KOPT-K1 (cell line): Measurements from ENCODE around the gene ZMYND8.
"Not testable (repeated sequence)": the region's sequence is repeated elsewhere in the genome, so short reads cannot be mapped to it uniquely, and the experiment has no call there.

Source experiments
- H3K27ac ChIP-seq: fragments of 200-600 bp; sonication (generic); 2 replicates; pipeline ENCODE4 v1.5.1; 2016; ENCODE audit warnings: antibody characterized with exemption, mild to moderate bottlenecking, low read depth, low read length; ENCODE audit not compliant: poor library complexity, severe bottlenecking
- H3K36me3 ChIP-seq: fragments of 200-600 bp; sonication (generic); 2 replicates; pipeline ENCODE4 v1.5.1; 2017; ENCODE audit warnings: antibody characterized with exemption, mild to moderate bottlenecking, low read length, moderate library complexity; ENCODE audit not compliant: insufficient read depth
- H3K9me3 ChIP-seq: fragments of 200-600 bp; sonication (generic); 2 replicates; pipeline ENCODE4 v1.5.1; 2017; ENCODE audit warnings: antibody characterized with exemption, low read length, mild to moderate bottlenecking; ENCODE audit not compliant: insufficient read depth, poor library complexity, severe bottlenecking

ZMYND8 gene

DNA sequence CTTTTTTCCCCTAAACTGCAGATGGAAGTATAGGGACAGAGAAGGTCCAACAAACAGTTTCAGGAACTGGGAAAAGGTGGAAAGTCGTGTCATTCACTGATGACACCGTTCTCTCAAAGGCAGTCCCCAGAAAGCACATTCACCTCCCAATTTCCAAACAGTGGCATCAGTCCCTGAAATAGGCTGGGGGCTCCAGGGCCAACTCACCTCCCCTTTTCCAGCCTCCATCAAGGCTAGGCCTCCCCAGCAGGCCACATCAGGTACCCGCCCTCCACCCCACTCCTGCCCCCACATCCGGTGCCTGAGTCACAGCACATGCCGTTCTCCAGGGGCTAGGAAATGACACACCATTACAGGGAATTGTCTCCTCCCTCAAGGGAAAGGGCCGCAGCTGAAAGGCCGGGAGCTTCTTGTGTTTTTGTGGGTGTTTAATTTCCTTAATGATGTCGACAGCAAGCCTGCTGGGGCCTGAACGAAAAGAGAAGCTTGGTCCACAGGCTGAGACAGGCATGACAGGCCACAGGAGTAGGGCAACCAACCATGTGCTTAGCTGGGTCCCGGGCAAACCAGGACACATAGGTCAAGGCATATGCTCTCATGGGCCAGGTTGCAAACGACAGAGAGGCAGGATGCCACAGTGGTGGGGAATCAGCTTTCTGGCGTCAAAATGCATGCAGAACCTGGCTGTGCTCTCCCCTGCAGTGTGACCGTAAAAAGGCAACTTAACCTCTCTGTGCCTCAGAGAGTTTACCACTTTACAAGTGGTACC is 39.2 kb downstream of the ZMYND8 start:
- no peaks in the 10 kb centered on the region for H3K36me3 ChIP-seq
- no peak overlapping the region for H3K27ac ChIP-seq
- no peaks in the 10 kb centered on the region for H3K9me3 ChIP-seq

- Histone ChIP-seq H3K36me3 (no peaks in the 10 kb centered on the region), H3K9me3 (no peaks in the 10 kb centered on the region), H3K27ac (no peak overlapping the region)
Observed at GRCh38 chr20:47316776-47317126, 39.7 kb downstream of the ZMYND8 start.

DNA sequence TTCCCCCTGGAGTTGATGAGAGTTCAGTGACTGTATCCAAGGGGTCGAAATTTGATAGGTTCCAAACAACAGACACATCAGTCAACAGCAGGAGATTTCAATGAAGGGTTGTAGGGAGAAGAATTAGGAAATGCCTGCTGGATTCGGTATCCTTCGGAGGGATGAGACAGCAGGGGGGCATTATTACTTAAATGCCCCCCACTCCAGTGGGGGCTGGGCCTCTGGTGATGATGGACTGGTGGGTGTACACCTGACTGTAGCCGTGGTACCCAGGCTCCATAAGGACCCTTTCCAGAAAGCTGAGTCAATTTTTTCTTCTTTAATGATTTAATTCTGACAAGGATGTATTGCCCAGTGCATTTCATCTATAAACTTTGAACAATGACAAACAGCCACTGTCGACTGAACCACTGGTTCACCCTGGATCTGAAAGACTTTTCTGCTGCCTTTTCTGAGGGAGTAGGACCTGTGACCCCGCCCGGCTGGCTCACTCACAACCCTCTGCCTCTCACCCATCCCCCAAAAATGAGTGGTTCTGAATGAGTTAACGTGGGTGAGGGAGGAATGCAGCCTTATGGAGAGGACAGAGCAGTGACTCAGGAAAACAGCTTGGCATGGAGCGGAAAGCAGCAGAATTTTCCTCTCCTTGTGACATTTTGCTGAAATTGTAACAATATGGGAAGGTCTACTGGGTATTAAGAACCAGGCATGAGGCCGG is 41.0 kb downstream of the ZMYND8 start:
- no peaks in the 10 kb centered on the region for H3K36me3 ChIP-seq

GRCh38 chr20:47314647-47315338 is 41.7 kb downstream of the ZMYND8 start:
- Histone ChIP-seq H3K36me3 (0 out of 2 replicates have a peak, but pooled peaks cover 6% of the 10 kb centered on the region), H3K9me3 (no peaks in the 10 kb centered on the region), H3K27ac (no peak overlapping the region)

More for the DNA sequence above, 41.0 kb downstream of the ZMYND8 start:
- Histone ChIP-seq H3K9me3 (no peaks in the 10 kb centered on the region), H3K27ac (no peak overlapping the region)

DNA sequence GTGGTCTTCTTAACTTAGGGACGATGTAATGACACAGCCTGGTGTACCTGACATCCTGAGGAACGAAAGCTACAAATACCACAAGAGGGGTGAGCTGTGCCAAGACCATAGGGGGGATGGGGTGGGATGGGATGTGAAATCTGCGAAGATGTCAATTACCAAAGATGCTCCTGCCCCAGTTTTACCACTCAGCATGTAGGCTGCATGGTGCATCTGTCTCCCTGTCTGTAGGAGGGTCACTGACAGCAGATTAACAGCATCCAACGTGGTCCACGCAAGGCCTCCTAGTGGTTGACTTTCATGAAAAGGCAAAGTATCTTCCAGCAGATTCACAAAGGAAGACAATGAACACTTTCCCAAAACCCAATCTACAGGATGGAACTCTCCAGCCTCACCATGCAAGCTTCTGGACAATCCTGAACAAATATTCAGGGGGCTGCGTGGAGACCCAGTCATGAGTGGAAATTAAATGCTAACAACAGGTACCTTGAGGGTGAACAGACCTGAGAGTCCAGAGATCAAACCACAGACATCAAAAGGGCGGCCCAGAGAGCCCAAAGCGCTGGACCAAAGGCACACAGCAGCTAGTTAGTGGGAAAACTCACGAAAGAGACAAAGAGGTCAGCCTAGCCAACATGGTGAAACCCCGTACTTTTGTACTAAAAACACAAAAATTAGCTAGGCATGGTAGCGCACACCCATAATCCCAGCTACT is 44.4 kb downstream of the ZMYND8 start:
- Histone ChIP-seq H3K27ac (no peak overlapping the region), H3K36me3 (peaks cover 31% of the 10 kb centered on the region; the same call in 1 of the 2 replicates), H3K9me3 (no peaks in the 10 kb centered on the region)

- no peak overlapping the region for H3K27ac ChIP-seq
- no peaks in the 10 kb centered on the region for H3K9me3 ChIP-seq
- peaks cover 40% of the 10 kb centered on the region for H3K36me3 ChIP-seq
Observed at GRCh38 chr20:47311211-47311610, 45.3 kb downstream of the ZMYND8 start.

DNA sequence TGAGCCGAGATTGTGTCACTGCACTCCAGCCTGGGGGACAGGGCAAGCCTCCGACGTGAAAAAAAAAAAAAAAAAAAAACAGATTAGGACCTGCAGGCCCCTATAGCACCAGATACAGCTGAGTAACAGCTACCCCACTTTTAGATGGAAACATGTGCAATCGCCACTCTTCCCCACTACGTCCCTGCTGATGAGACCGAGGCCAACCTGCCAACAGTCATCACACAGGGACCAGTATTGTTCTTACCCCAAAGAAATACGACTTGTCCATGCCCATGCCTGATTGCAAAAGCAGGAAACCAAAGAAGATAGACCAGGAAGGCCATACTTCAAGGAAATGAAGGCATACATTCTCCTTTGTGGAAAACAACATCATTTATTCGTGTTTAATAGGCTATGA is 45.8 kb downstream of the ZMYND8 start:
- H3K27ac ChIP-seq = no peak overlapping the region
- peaks cover 45% of the 10 kb centered on the region for H3K36me3 ChIP-seq
- no peaks in the 10 kb centered on the region for H3K9me3 ChIP-seq

DNA sequence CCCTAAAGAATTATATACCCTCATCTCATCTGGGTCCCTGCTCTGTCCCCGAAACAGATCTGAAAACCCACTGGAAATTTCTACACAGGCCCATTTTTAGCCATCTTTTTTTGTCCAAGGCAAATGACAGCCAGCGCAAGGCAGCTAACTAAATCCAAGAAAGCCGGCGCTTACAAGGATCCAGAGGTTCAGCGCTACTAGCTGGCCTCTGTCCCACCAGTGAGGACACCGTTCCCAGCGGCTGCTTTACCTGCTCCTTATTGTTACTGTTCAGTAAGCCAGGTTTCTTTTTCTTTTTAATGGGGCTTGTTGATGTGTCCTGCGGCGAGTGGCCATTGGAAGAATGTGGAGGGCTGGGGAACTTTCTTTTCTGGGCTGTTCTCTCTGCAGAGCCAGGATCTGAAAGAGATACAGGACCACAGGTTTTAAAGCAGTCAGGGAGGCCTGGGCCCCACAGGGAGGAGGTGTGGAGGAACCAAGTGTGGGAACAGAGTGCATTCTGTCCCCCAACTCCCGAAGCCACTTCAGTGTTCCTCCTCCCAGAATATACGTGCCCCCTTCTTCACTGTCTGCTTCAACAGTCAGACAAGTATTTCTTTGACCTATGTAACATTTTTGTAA is 46.6 kb downstream of the ZMYND8 start:
- Histone ChIP-seq H3K27ac (no peak overlapping the region), H3K36me3 (peaks cover 52% of the 10 kb centered on the region), H3K9me3 (no peaks in the 10 kb centered on the region)

DNA sequence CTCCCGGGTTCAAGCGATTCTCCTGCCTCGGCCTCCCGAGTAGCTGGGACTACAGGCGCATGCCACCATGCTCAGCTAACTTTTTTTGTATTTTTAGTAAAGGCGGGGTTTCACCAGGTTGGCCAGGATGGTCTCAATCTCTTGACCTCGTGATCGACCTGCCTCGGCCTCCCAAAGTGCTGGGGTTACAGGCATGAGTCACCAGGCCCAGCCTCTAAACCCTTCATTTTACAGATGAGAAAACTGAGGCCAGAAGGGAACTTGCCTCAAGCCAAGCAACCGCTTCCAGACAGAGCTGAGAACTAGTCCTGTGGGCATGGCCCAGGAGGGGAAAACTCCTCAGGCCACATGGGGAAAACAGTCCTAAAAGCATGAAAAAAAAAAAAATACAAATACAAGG is 47.1 kb downstream of the ZMYND8 start:
- Histone ChIP-seq H3K27ac (no peak overlapping the region), H3K9me3 (no peaks in the 10 kb centered on the region), H3K36me3 (peaks cover 57% of the 10 kb centered on the region)

DNA sequence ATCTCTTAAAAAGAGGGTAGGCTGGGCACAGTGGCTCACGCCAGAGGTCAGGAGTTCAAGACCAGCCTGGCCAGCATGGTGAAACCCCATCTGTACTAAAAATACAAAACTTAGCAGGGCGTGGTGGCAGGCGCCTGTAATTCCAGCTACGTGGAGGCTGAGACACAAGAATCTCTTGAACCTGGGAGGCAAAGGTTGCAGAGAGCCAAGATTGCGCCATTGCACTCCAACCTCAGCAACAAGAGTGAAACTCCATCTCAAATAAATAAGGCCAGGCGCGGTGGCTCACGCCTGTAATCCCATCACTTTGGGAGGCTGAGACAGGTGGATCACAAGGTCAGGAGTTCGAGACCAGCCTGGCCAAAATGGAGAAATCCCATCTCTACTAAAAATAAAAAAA is 48.9 kb downstream of the ZMYND8 start:
- peaks cover 75% of the 10 kb centered on the region for H3K36me3 ChIP-seq
- H3K9me3 ChIP-seq, H3K27ac ChIP-seq: not testable (repeated sequence)

DNA sequence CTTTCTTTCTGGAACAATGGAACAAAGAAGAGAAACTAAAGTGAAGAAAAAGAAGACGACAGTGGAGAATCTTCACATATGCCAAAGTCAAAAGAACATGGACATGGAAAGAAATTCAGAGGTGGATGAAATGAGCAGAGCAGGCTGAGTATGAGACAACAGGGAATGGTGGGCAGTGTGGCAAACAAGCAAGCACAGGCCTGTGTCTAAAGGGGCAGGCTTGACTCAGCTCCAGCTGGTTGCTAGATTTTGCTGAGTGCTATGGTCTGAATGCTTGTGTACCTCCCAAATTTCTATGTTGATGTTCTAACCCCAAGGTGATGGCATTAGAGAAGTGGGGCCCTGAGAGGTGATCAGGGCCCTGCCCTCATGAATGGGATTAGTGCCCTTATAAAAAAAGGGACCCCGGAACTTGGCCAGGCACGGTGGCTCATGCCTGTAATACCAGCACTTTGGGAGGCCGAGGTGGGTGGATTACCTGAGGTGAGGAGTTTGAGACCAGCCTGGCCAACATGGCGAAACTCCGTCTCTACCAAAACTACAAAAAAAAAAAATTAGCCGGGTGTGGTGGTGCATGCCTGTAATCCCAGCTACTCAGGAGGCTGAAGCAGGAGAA is 49.6 kb downstream of the ZMYND8 start:
- no peak overlapping the region for H3K27ac ChIP-seq
- H3K9me3 ChIP-seq = no peaks in the 10 kb centered on the region
- peaks cover 82% of the 10 kb centered on the region for H3K36me3 ChIP-seq

- H3K36me3 ChIP-seq = peaks cover 83% of the 10 kb centered on the region
- no peak overlapping the region for H3K27ac ChIP-seq
- H3K9me3 ChIP-seq = no peaks in the 10 kb centered on the region
Observed at GRCh38 chr20:47306095-47306494, 50.4 kb downstream of the ZMYND8 start.

DNA sequence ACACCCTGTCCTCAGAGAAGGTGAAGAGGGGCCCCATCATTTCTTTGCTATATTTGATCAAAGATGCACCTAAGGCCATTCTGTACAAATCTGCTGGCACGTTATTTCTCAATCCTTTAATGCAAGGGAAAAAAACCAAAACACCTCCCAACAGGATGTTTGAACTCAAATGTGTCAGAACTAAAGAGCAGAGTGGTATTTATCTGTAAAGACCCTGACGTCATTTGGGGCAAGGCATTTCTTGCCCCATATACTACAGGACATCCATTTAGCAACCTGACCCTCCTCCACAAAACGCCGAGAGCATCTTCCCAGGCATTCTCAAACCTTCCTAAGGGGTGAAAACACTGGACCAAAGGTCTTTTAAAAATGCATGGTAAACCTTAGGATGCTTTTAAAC is 50.8 kb downstream of the ZMYND8 start:
- Histone ChIP-seq H3K27ac (no peak overlapping the region), H3K36me3 (peaks cover 86% of the 10 kb centered on the region), H3K9me3 (no peaks in the 10 kb centered on the region)

- H3K36me3 ChIP-seq = peaks cover 83% of the 10 kb centered on the region
Observed at GRCh38 chr20:47304287-47304686, 52.2 kb downstream of the ZMYND8 start.

More at GRCh38 chr20:47304287-47304686, 52.2 kb downstream of the ZMYND8 start:
- H3K27ac ChIP-seq = no peak overlapping the region
- H3K9me3 ChIP-seq = no peaks in the 10 kb centered on the region
